Body of pancreas (tissue), 4 donors: Measurements from ENCODE around the gene KLK4.

Experiments
- POLR2A ChIP-seq, 3 donors: fragments of 450-650 bp; IDR thresholded peaks; one replicate each; pipeline ENCODE4 v1.6.1; 2016; ENCODE audit warnings: antibody characterized with exemption in 3 of 3, mild to moderate bottlenecking in 2 of 3
- TF ChIP-seq, protein P1 (sequence below), 7 experiments: fragments of 450-650 bp in 4 of 7; fragments of 200-600 bp in 3 of 7; sonication (generic) in 3 of 7; IDR thresholded peaks; one replicate each; pipeline ENCODE4 v1.5.1; 2016 to 2019; ENCODE audit warnings: antibody characterized with exemption in 7 of 7

DNA sequence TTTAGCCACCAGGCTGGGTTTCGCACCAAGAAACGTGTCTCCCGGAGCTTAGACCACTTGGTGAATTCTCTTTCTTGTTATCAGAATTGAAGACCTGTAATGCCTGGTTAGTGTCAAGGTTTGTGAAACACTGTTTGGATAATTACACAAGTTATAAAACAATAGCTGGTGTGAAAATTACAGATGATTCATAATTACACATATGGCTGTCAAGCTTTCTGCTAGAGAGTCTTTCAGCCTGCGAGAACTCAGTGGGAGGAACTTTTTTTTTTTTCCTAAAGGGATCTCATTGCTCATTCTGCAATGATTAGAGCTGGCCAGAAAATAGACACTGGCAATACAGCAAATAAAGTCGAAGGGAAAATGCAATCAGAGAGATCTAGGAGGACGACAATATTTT lies 13.4 kb upstream of the KLK4 start:
- TF ChIP-seq, protein P1, sequence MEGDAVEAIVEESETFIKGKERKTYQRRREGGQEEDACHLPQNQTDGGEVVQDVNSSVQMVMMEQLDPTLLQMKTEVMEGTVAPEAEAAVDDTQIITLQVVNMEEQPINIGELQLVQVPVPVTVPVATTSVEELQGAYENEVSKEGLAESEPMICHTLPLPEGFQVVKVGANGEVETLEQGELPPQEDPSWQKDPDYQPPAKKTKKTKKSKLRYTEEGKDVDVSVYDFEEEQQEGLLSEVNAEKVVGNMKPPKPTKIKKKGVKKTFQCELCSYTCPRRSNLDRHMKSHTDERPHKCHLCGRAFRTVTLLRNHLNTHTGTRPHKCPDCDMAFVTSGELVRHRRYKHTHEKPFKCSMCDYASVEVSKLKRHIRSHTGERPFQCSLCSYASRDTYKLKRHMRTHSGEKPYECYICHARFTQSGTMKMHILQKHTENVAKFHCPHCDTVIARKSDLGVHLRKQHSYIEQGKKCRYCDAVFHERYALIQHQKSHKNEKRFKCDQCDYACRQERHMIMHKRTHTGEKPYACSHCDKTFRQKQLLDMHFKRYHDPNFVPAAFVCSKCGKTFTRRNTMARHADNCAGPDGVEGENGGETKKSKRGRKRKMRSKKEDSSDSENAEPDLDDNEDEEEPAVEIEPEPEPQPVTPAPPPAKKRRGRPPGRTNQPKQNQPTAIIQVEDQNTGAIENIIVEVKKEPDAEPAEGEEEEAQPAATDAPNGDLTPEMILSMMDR (IDR thresholded peaks at IDR 0.05): no peak
- no peak for TF ChIP-seq POLR2A (IDR thresholded peaks at IDR 0.05)
